ENCODE data around the gene WASF2. TPM values are rescaled to one million over a fixed set of nuclear protein-coding genes. Genes with fewer than 3 reads are reported as not detected.

Gene WASF2
- total and polyA plus RNA-seq, 2 of the 8 experiments (the other 6 are each of a cell fraction or from before 2014, with no cell fraction given): 32.1 to 86.6 TPM

DNA sequence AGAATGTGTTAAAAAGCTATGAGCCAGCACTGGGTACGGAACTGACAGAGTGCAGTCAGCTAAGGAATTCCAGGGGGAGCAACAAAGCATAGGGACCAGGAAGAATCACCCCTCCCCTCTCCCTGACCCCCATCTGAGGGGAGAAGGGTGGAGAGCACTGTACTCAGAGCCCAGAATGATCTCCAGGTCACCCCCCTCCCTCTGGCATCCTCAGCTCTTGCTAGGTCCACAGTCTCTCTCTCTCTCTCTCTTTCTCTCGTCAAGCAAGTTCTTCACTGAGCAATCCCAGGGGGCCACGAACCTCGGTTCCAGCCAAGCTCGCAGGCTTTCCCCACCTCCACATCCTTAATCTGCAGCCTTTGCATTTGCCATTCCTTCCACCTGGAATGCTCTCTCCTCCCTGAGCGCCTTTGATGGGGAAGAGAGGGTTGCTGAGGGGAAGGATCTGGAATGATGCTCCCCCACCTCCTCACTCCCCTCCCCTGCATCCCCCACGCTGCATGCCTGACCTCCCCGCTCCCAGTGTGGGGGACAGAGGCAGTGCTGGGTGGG lies 6.7 kb upstream of the WASF2 start (continued):
- TF ChIP-seq, protein P1, sequence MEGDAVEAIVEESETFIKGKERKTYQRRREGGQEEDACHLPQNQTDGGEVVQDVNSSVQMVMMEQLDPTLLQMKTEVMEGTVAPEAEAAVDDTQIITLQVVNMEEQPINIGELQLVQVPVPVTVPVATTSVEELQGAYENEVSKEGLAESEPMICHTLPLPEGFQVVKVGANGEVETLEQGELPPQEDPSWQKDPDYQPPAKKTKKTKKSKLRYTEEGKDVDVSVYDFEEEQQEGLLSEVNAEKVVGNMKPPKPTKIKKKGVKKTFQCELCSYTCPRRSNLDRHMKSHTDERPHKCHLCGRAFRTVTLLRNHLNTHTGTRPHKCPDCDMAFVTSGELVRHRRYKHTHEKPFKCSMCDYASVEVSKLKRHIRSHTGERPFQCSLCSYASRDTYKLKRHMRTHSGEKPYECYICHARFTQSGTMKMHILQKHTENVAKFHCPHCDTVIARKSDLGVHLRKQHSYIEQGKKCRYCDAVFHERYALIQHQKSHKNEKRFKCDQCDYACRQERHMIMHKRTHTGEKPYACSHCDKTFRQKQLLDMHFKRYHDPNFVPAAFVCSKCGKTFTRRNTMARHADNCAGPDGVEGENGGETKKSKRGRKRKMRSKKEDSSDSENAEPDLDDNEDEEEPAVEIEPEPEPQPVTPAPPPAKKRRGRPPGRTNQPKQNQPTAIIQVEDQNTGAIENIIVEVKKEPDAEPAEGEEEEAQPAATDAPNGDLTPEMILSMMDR (IDR thresholded peaks at IDR 0.05; ENCODE audit: control extremely low read depth in 1 of 3, insufficient read depth in 1 of 3, low read depth in 1 of 3, low read length in 3 of 3): peak; percentile 51 to 83 (median 69)
- TF ChIP-seq TEAD4 (IDR thresholded peaks at IDR 0.05; ENCODE audit: low read depth, low read length): peak; percentile 99
- TF ChIP-seq KDM1A (IDR thresholded peaks at IDR 0.05; ENCODE audit: borderline replicate concordance, low read length): peak; percentile 52; the same call in 1 of the 2 replicates
- TF ChIP-seq, protein P2, sequence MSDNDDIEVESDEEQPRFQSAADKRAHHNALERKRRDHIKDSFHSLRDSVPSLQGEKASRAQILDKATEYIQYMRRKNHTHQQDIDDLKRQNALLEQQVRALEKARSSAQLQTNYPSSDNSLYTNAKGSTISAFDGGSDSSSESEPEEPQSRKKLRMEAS (IDR thresholded peaks at IDR 0.05): no peak
- no peak for TF ChIP-seq KDM4A (IDR thresholded peaks at IDR 0.05; ENCODE audit: low read depth, low read length, severe bottlenecking)
- TF ChIP-seq FOSL1 (IDR thresholded peaks at IDR 0.05; ENCODE audit: insufficient read depth, low read depth, low read length): no peak
- TF ChIP-seq SUZ12 (IDR thresholded peaks at IDR 0.05; ENCODE audit: low read length): no peak
- no peak for TF ChIP-seq HDAC6 (IDR thresholded peaks at IDR 0.05; ENCODE audit: low read depth, low read length)
- no peak for TF ChIP-seq POLR2A (IDR thresholded peaks at IDR 0.05; ENCODE audit: control extremely low read depth in 1 of 2, low read depth in 2 of 2, low read length in 2 of 2)
- TF ChIP-seq CBX8 (IDR thresholded peaks at IDR 0.05; ENCODE audit: borderline replicate concordance, low read depth, low read length): no peak
- TF ChIP-seq, protein P3, sequence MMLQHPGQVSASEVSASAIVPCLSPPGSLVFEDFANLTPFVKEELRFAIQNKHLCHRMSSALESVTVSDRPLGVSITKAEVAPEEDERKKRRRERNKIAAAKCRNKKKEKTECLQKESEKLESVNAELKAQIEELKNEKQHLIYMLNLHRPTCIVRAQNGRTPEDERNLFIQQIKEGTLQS (IDR thresholded peaks at IDR 0.05; ENCODE audit: insufficient read depth, low read depth, low read length): no peak
- no peak for TF ChIP-seq KDM5A (IDR thresholded peaks at IDR 0.05; ENCODE audit: low read length)
- TF ChIP-seq CBX5 (IDR thresholded peaks at IDR 0.05; ENCODE audit: low read depth, low read length): no peak
- no peak for TF ChIP-seq TCF12 (IDR thresholded peaks at IDR 0.05; ENCODE audit: low read depth, low read length)
- no peak for TF ChIP-seq BCL11A (IDR thresholded peaks at IDR 0.05; ENCODE audit: low read depth in 2 of 2, low read length in 2 of 2)
- 0 out of 4 replicates have a peak, but pooled peaks of 1 of the 2 experiments have one; percentile 59 for TF ChIP-seq SIN3A (conservative IDR thresholded peaks at IDR 0.05 in 1 of 2, IDR thresholded peaks at IDR 0.05 in 1 of 2; ENCODE audit: low read depth in 1 of 2, low read length in 2 of 2)
- no peak for TF ChIP-seq SAP30 (IDR thresholded peaks at IDR 0.05; ENCODE audit: insufficient read depth, insufficient replicate concordance, low read length)
- peak; percentile 76 for TF ChIP-seq ASH2L (IDR thresholded peaks at IDR 0.05; ENCODE audit: low read length)
- no peak for TF ChIP-seq SIRT6 (IDR thresholded peaks at IDR 0.05; ENCODE audit: low read length)
- no peak for TF ChIP-seq TBP (IDR thresholded peaks at IDR 0.05; ENCODE audit: low read depth, low read length)

All from H1 (cell line).